Measurements from ENCODE around the gene PEMT.

PEMT gene

GRCh38 chr17:17484451-17484899 is 107.0 kb downstream of the PEMT start:
- DNase-seq (ENCODE audit: low read depth), result no peak
- no peak overlapping the region for H3K4me3 ChIP-seq (ENCODE audit: low read depth, low read length)
- no peak for TF ChIP-seq CTCF (IDR thresholded peaks at IDR 0.05; ENCODE audit: control insufficient read depth, extremely low read depth, insufficient read depth)

- no peak for DNase-seq (ENCODE audit: low read depth)
- TF ChIP-seq CTCF (IDR thresholded peaks at IDR 0.05; ENCODE audit: control insufficient read depth, extremely low read depth, insufficient read depth), result no peak
- no peak overlapping the region for H3K4me3 ChIP-seq (ENCODE audit: low read depth, low read length)
Measured at GRCh38 chr17:17481860-17482259, 109.6 kb downstream of the PEMT start.

- no peak overlapping the region for H3K4me3 ChIP-seq (ENCODE audit: low read depth, low read length)
- no peak for DNase-seq (ENCODE audit: low read depth)
- no peak for TF ChIP-seq CTCF (IDR thresholded peaks at IDR 0.05; ENCODE audit: control insufficient read depth, extremely low read depth, insufficient read depth)
Measured at GRCh38 chr17:17480593-17481148, 110.8 kb downstream of the PEMT start.

GRCh38 chr17:17479209-17479608 is 112.3 kb downstream of the PEMT start:
- TF ChIP-seq CTCF (IDR thresholded peaks at IDR 0.05; ENCODE audit: control insufficient read depth, extremely low read depth, insufficient read depth), result no peak
- DNase-seq (ENCODE audit: low read depth), result no peak
- no peak overlapping the region for H3K4me3 ChIP-seq (ENCODE audit: low read depth, low read length)

- no peak for TF ChIP-seq CTCF (IDR thresholded peaks at IDR 0.05; ENCODE audit: control insufficient read depth, extremely low read depth, insufficient read depth)
- H3K4me3 ChIP-seq (ENCODE audit: low read depth, low read length), result peak within 1 kb of the TSS; percentile 94
- DNase-seq (ENCODE audit: low read depth), result peak; percentile 62
Measured at GRCh38 chr17:17476865-17477467, 114.5 kb downstream of the PEMT start, which contains the start of gene MED9. MED9 (plus strand) TSS chr17:17477000; CDS start chr17:17477042, 42 bp downstream.

- no peak for TF ChIP-seq CTCF (IDR thresholded peaks at IDR 0.05; ENCODE audit: control insufficient read depth, extremely low read depth, insufficient read depth)
- H3K4me3 ChIP-seq (ENCODE audit: low read depth, low read length), result no peak overlapping the region
- no peak for DNase-seq (ENCODE audit: low read depth)
Measured at GRCh38 chr17:17474341-17474740, 117.2 kb downstream of the PEMT start.
